IMR-90 (cell line): ENCODE results near the gene EEPD1.

Source experiments
- BHLHE40 ChIP-seq: fragments of 150-350 bp; IDR thresholded peaks from 2 replicates; pipeline ENCODE4 v1.6.1; 2016; ENCODE audit warnings: mild to moderate bottlenecking, low read depth, low read length
- FOS ChIP-seq: fragments of 150-350 bp; IDR thresholded peaks from 2 replicates; pipeline ENCODE4 v1.6.1; 2016; ENCODE audit warnings: low read depth, low read length
- POLR2A ChIP-seq: IDR thresholded peaks from 2 replicates; pipeline ENCODE4 v1.6.1; 2012; ENCODE audit warnings: mild to moderate bottlenecking, low read depth, low read length
- RAD21 ChIP-seq: IDR thresholded peaks from 2 replicates; pipeline ENCODE4 v1.6.1; 2012; ENCODE audit warnings: low read length, improper control_type of control experiment
- RCOR1 ChIP-seq: IDR thresholded peaks from 2 replicates; pipeline ENCODE4 v1.6.1; 2012; ENCODE audit warnings: mild to moderate bottlenecking, low read length, improper control_type of control experiment; ENCODE audit not compliant: insufficient replicate concordance
- SMC3 ChIP-seq: fragments of 150-350 bp; IDR thresholded peaks from 2 replicates; pipeline ENCODE4 v1.6.1; 2016; ENCODE audit warnings: low read depth, mild to moderate bottlenecking, antibody characterized with exemption, low read length, moderate library complexity
- TF ChIP-seq, protein P1 (sequence below): conservative IDR thresholded peaks from 2 replicates; pipeline ENCODE4 v1.5.1; 2012; ENCODE audit warnings: mild to moderate bottlenecking, low read depth, low read length, improper control_type of control experiment
- TF ChIP-seq, protein P2 (sequence below): fragments of 150-350 bp; IDR thresholded peaks from 2 replicates; pipeline ENCODE4 v1.6.1; 2017; ENCODE audit warnings: mild to moderate bottlenecking, antibody characterized with exemption, low read length, low read depth

DNA sequence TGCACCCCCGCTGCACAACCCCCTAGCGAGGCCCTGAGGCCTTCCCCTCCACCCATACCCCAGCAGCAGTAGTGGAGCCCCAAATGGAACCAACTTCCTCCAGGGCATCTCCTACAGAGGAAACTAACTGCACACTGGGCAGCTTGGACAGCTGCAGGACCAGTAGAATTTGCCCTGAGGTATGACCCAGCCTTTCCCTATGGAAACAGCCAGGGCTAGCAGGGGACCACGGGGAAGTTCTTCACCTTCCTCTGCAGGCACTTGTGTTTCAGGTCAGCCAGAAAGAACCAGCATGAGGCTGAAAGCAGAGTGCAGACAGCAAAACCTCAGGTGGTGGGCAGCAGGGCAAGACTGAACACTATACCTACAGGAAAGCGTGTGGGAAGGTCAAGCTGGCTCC is 5.7 kb upstream of the EEPD1 start:
- TF ChIP-seq SMC3: no peak
- TF ChIP-seq, protein P1, sequence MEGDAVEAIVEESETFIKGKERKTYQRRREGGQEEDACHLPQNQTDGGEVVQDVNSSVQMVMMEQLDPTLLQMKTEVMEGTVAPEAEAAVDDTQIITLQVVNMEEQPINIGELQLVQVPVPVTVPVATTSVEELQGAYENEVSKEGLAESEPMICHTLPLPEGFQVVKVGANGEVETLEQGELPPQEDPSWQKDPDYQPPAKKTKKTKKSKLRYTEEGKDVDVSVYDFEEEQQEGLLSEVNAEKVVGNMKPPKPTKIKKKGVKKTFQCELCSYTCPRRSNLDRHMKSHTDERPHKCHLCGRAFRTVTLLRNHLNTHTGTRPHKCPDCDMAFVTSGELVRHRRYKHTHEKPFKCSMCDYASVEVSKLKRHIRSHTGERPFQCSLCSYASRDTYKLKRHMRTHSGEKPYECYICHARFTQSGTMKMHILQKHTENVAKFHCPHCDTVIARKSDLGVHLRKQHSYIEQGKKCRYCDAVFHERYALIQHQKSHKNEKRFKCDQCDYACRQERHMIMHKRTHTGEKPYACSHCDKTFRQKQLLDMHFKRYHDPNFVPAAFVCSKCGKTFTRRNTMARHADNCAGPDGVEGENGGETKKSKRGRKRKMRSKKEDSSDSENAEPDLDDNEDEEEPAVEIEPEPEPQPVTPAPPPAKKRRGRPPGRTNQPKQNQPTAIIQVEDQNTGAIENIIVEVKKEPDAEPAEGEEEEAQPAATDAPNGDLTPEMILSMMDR: no peak
- TF ChIP-seq POLR2A: no peak
- TF ChIP-seq FOS: no peak
- TF ChIP-seq RCOR1: no peak
- TF ChIP-seq RAD21: no peak
- TF ChIP-seq, protein P2, sequence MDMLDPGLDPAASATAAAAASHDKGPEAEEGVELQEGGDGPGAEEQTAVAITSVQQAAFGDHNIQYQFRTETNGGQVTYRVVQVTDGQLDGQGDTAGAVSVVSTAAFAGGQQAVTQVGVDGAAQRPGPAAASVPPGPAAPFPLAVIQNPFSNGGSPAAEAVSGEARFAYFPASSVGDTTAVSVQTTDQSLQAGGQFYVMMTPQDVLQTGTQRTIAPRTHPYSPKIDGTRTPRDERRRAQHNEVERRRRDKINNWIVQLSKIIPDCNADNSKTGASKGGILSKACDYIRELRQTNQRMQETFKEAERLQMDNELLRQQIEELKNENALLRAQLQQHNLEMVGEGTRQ: no peak
- no peak for TF ChIP-seq BHLHE40
